GM12878 (cell line): ENCODE results near the gene SUCNR1. TPM values are rescaled to one million over a fixed set of nuclear protein-coding genes. Genes with fewer than 3 reads are reported as not detected.

Source experiments
- ATAC-seq: fragments of 200-7000 bp; cut with Tn5 transposase; 3 replicates; pipeline ENCODE4 v1.9.1; 2020; ENCODE audit warnings: mild to moderate bottlenecking, moderate library complexity
- BruUV-seq: library from RNA; stranded (reverse); fragments of 400-500 nt; replicated peaks from 2 replicates; lab custom pipeline; 2021; lab: Mats Ljungman, UMichigan
- CTCF ChIA-PET: fragments of 300-600 bp; sonication (Branson Sonifier 250); formaldehyde crosslinking; extraction: SDS; loops from one replicate; lab custom pipeline; 2021; ENCODE audit warnings: inconsistent platforms; lab: Yijun Ruan, JAX
- POLR2A ChIA-PET: fragments of 350-600 bp; formaldehyde crosslinking; extraction: SDS; loops from one replicate; lab custom pipeline; 2021; ENCODE audit warnings: inconsistent platforms; lab: Charles Lee
- RAD21 ChIA-PET: fragments of 300-600 bp; sonication (Branson Sonifier 250); formaldehyde crosslinking; loops from one replicate; lab custom pipeline; 2023; ENCODE audit warnings: antibody characterized with exemption; ENCODE audit not compliant: unreplicated experiment; lab: Charles Lee
- SMC1A ChIA-PET: fragments of 300-600 bp; sonication (Branson Sonifier 250); formaldehyde crosslinking; loops from one replicate; lab custom pipeline; 2023; ENCODE audit not compliant: unreplicated experiment, uncharacterized antibody; lab: Charles Lee
- DNase-seq: peaks from one replicate; pipeline ENCODE4 v3.0.0-alpha.2; 2011; ENCODE audit warnings: low read depth, low spot score
- FAIRE-seq: peaks from 3 replicates; lab custom pipeline; 2011; peaks lifted over from hg19 to GRCh38; lab: Jason Lieb, UNC
- H2AFZ ChIP-seq: 2 replicates; pipeline ENCODE4 v1.6.0; 2011; ENCODE audit warnings: low read depth, low read length, control low read depth; ENCODE audit not compliant: control insufficient read depth
- H3K27ac ChIP-seq: 2 replicates; pipeline ENCODE4 v1.5.1; 2011; ENCODE audit warnings: control low read depth; ENCODE audit not compliant: control insufficient read depth, insufficient read depth
- H3K27me3 ChIP-seq, 2 experiments: replicated peaks in 1 of 2; 2 replicates each; pipeline versions ENCODE4 v1.6.0 to v1.6.1; 2011; ENCODE audit warnings: low read length in 1 of 2; ENCODE audit not compliant: control insufficient read depth in 2 of 2, insufficient read depth in 2 of 2
- H3K36me3 ChIP-seq, 2 experiments: 2 replicates each; pipeline ENCODE4 v1.5.1; 2011; ENCODE audit warnings: low read length in 1 of 2; ENCODE audit not compliant: control insufficient read depth in 2 of 2, insufficient read depth in 2 of 2
- H3K4me1 ChIP-seq: 2 replicates; pipeline ENCODE4 v1.6.1; 2011; ENCODE audit warnings: mild to moderate bottlenecking, low read length, moderate library complexity, mixed read lengths; ENCODE audit not compliant: control insufficient read depth, insufficient read depth
- H3K4me2 ChIP-seq: 2 replicates; pipeline ENCODE4 v1.6.0; 2011; ENCODE audit warnings: control low read depth; ENCODE audit not compliant: control insufficient read depth, insufficient read depth
- H3K4me3 ChIP-seq: fragments of 200-600 bp; sonication (generic); 2 replicates; pipeline ENCODE4 v1.5.1; 2016
- H3K79me2 ChIP-seq: 2 replicates; pipeline ENCODE4 v1.6.0; 2011; ENCODE audit warnings: low read length; ENCODE audit not compliant: control insufficient read depth, insufficient read depth
- H3K9ac ChIP-seq: 2 replicates; pipeline ENCODE4 v1.8.0; 2011; ENCODE audit warnings: low read length, control low read depth, mixed read lengths; ENCODE audit not compliant: control insufficient read depth, insufficient read depth
- H3K9me3 ChIP-seq: replicated peaks from 3 replicates; pipeline ENCODE4 v1.5.1; 2011; ENCODE audit warnings: mild to moderate bottlenecking, low read length; ENCODE audit not compliant: control insufficient read depth, insufficient read depth
- H4K20me1 ChIP-seq: 2 replicates; pipeline ENCODE4 v1.6.0; 2011; ENCODE audit not compliant: control insufficient read depth, insufficient read depth
- CEBPB ChIP-seq, 2 experiments: fragments of 150-350 bp in 1 of 2; IDR thresholded peaks; 2 replicates each; pipeline ENCODE4 v1.6.1; 2012 to 2014; ENCODE audit warnings: low read depth in 2 of 2, low read length in 2 of 2, borderline replicate concordance in 1 of 2, inconsistent platforms in 1 of 2
- E4F1 ChIP-seq: fragments of 450-650 bp; IDR thresholded peaks from 2 replicates; pipeline ENCODE4 v1.6.1; 2018; ENCODE audit warnings: borderline replicate concordance, mild to moderate bottlenecking; ENCODE audit not compliant: partially characterized antibody
- ELK1 ChIP-seq: IDR thresholded peaks from 2 replicates; pipeline ENCODE4 v1.6.1; 2012; ENCODE audit warnings: low read depth, low read length, improper control_type of control experiment
- HDAC2 ChIP-seq: fragments of 200-600 bp; sonication (generic); IDR thresholded peaks from 2 replicates; pipeline ENCODE4 v1.6.1; 2017
- IKZF1 ChIP-seq: fragments of 450-650 bp; conservative IDR thresholded peaks from 2 replicates; pipeline ENCODE4 v1.6.1; 2017; ENCODE audit warnings: antibody characterized with exemption, mild to moderate bottlenecking
- LARP7 ChIP-seq: fragments of 450-650 bp; IDR thresholded peaks from 2 replicates; pipeline ENCODE4 v1.6.1; 2017; ENCODE audit warnings: mild to moderate bottlenecking
- MTA3 ChIP-seq: IDR thresholded peaks from 2 replicates; pipeline ENCODE4 v1.6.1; 2012; ENCODE audit warnings: low read length, inconsistent platforms, borderline replicate concordance
- NKRF ChIP-seq: fragments of 450-650 bp; conservative IDR thresholded peaks from 2 replicates; pipeline ENCODE4 v1.6.1; 2017; ENCODE audit warnings: mild to moderate bottlenecking, moderate library complexity
- POLR2A ChIP-seq: IDR thresholded peaks from 2 replicates; pipeline ENCODE4 v1.6.1; 2011; ENCODE audit warnings: low read depth, mild to moderate bottlenecking, low read length
- RUNX3 ChIP-seq: IDR thresholded peaks from 2 replicates; pipeline ENCODE4 v1.6.1; 2012; ENCODE audit warnings: low read length, inconsistent platforms
- SIN3A ChIP-seq: IDR thresholded peaks from 2 replicates; pipeline ENCODE4 v1.6.1; 2012; ENCODE audit warnings: low read depth, low read length, improper control_type of control experiment
- SMC3 ChIP-seq: IDR thresholded peaks from 2 replicates; pipeline ENCODE4 v1.6.1; 2011; ENCODE audit warnings: low read length, improper control_type of control experiment, borderline replicate concordance
- TCF7 ChIP-seq: IDR thresholded peaks from 2 replicates; pipeline ENCODE4 v1.6.1; 2014; ENCODE audit warnings: antibody characterized with exemption, borderline replicate concordance
- ZBED1 ChIP-seq: IDR thresholded peaks from 2 replicates; pipeline ENCODE4 v1.6.1; 2016; ENCODE audit warnings: borderline replicate concordance
- ZBTB11 ChIP-seq: fragments of 450-650 bp; formaldehyde crosslinking; IDR thresholded peaks from 2 replicates; pipeline ENCODE4 v1.5.0; 2022; ENCODE audit warnings: mild to moderate bottlenecking, missing genetic modification characterization
- ZNF384 ChIP-seq: IDR thresholded peaks from 2 replicates; pipeline ENCODE4 v1.6.1; 2012; ENCODE audit warnings: low read depth, mild to moderate bottlenecking, low read length, improper control_type of control experiment, borderline replicate concordance
- WGBS: methylation state at CpG from one replicate; pipeline ENCODE4 v1.1.6; 2016; ENCODE audit warnings: low lambda C conversion rate; ENCODE audit not compliant: insufficient replicate concordance, insufficient coverage; ENCODE audit errors: missing lambda C conversion rate; 5-methylcytosine and 5-hydroxymethylcytosine counted together
- in situ Hi-C: fragments of 300-500 bp; cut with MboI; formaldehyde crosslinking; loops from 9 replicates; pipeline ENCODE4 v1.14.3; 2018; ENCODE audit warnings: mixed read lengths
- intact Hi-C: fragments of 100-400 bp; cut with micrococcal nuclease; formaldehyde crosslinking; loops from one replicate; pipeline ENCODE4 v1.14.2; 2022; ENCODE audit not compliant: unreplicated experiment
- polyA plus RNA-seq, 11 experiments: library from polyadenylated mRNA; depleted of rRNA in 4 of 11; unstranded in 6 of 11; stranded (reverse) in 5 of 11; fragments of >200 nt; fragmentation: Nextera tagmentation in 4 of 11; fragmentation: Illumina TruSeq in 1 of 11; extraction: Ambion mirVana in 4 of 11; extraction: Trizol in 1 of 11; gene quantifications; 1 replicate in 1 of 11; 2 replicates in 10 of 11; pipeline versions ENCODE4 v1.2.1 to v1.2.3, GENCODE V29; 2011 to 2016; ENCODE audit warnings: inconsistent platforms in 2 of 11, missing spikeins in 2 of 11, low read depth in 1 of 11
- total RNA-seq, 4 experiments: library from RNA; depleted of rRNA in 3 of 4; stranded (reverse); fragments of >200 nt in 3 of 4; fragmentation: Illumina TruSeq in 1 of 4; extraction: Trizol in 1 of 4; gene quantifications; 2 replicates each; pipeline versions ENCODE4 v1.2.1 to v1.2.3, GENCODE V29; 2013 to 2021

Gene SUCNR1
- total and polyA plus RNA-seq, 10 of the 15 experiments (the other 5 are each of a cell fraction or from before 2014, with no cell fraction given) = 0.03 to 0.12 (median 0.07) TPM; not detected in 4

GRCh38 chr3:151827816-151828215 lies 45.6 kb upstream of the SUCNR1 start:
- no peaks in the 10 kb centered on the region for H3K9me3 ChIP-seq
- FAIRE-seq (no peak), ATAC-seq (no peak), DNase-seq (no peak)
- no peaks in the 10 kb centered on the region for H3K36me3 ChIP-seq
- H3K4me2 ChIP-seq = no peak overlapping the region
- no peak overlapping the region for H3K4me3 ChIP-seq
- intact Hi-C loops = no loop called here
- WGBS = 30% methylated on average over 3 of the region's 3 CpGs
- TF ChIP-seq TCF7 (no peak), ZNF384 (no peak), SMC3 (no peak), HDAC2 (no peak), ZBTB11 (CRISPR knock-in tag) (no peak), E4F1 (no peak), IKZF1 (no peak), ZBED1 (no peak), NKRF (no peak), CEBPB (IDR thresholded peaks at IDR 0.05; ENCODE audit: borderline replicate concordance in 1 of 2, low read depth in 2 of 2, low read length in 2 of 2) (no peak), POLR2A (no peak), ELK1 (no peak), RUNX3 (no peak), LARP7 (no peak), SIN3A (no peak), MTA3 (no peak)
- ChIA-PET CTCF (no interaction called here), SMC1A (interaction anchor here (0.7 to 1.9 kb wide), 2 partner anchors 388 to 402 kb away, joined by 3 to 4 read pairs; no protein-coding TSS in a partner anchor), POLR2A (no interaction called here), RAD21 (interaction anchor here (0.7 kb wide), 1 partner anchor 1938 kb away, joined by 3 read pairs; no protein-coding TSS in a partner anchor)
- H3K27ac ChIP-seq = no peak overlapping the region
- H4K20me1 ChIP-seq = no peaks in the 10 kb centered on the region
- H2AFZ ChIP-seq = no peak overlapping the region
- H3K27me3 ChIP-seq = no peaks in the 10 kb centered on the region
- H3K4me1 ChIP-seq = no peaks in the 10 kb centered on the region
- no peak overlapping the region for H3K9ac ChIP-seq
- no peaks in the 10 kb centered on the region for H3K79me2 ChIP-seq
- BruUV-seq = no TSS peak
- in situ Hi-C loops = no loop called here
